DMS79 (cell line): ENCODE data around the gene GCNT2.
"Not testable (repeated sequence)": the region's sequence is repeated elsewhere in the genome, so short reads cannot be mapped to it uniquely, and the experiment has no call there.

Experiments
- DNase-seq: peaks from one replicate; lab custom pipeline; 2025; lab: John Stamatoyannopoulos, UW

GCNT2 gene

DNA sequence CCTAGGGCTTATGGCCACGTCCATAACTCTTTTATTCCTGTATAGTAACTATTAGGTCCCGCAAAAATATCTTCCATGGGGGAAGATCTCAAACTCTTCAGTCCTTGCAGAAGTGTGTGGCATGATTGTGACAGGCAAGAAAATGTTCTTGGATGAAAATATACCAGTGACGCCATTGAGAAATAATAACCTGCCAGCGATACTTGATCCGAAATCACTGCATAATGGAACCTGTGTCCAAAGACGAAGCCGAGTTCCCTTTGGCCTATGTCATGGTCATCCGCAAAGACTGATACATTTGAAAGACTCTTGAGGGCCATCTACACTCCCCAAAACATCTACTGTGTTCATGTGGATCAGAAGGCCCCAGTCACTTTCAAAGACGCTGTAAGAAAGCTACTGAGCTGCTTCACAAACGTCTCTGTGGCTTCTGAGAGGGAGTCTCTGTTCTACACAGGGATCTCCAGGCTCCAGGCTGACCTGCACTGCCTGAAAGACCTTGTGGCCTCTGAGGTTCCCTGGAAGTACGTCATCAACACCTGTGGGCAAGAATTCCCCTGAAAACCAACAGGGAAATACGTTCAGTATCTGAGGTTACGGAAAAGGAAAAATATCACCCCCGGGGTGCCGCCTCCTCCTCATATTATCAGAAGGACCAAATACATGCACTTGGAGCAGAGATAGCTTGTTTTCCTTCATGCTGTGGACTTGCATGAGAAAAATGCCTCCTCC lies 6.9 kb upstream of the GCNT2 start:
- DNase-seq = no peak

GRCh38 chr6:10516953-10517352 lies 4.2 kb upstream of the GCNT2 start:
- DNase-seq = no peak

- DNase-seq = no peak
Observed at GRCh38 chr6:10518557-10519407, 2.4 kb upstream of the GCNT2 start.

- not testable (repeated sequence) for DNase-seq
Observed at GRCh38 chr6:10519408-10519697, 1.8 kb upstream of the GCNT2 start.

- no peak for DNase-seq
Observed at GRCh38 chr6:10520468-10520867, 683 bp upstream of the GCNT2 start.

- DNase-seq = no peak
Observed at GRCh38 chr6:10522929-10523573, 1.9 kb downstream of the GCNT2 start.

DNA sequence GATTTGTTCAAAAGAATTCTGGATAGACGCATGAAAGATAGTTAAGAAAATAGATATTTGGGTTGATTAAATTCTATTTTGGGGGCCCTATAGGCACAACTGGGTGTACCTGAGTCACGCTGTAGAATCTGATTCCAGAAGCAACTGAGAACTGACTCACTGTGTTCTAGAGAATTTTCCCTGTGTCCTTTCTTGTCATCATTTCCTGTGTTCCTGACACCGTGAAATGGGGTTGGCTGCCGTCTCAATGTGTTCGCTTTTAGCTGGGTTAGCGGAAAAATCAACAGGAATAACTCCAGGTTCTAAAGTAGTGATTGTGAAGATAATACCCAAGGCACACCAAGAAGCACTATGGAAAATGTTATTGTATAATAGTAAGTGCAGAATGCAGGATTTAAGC lies 5.0 kb downstream of the GCNT2 start:
- no peak for DNase-seq

DNA sequence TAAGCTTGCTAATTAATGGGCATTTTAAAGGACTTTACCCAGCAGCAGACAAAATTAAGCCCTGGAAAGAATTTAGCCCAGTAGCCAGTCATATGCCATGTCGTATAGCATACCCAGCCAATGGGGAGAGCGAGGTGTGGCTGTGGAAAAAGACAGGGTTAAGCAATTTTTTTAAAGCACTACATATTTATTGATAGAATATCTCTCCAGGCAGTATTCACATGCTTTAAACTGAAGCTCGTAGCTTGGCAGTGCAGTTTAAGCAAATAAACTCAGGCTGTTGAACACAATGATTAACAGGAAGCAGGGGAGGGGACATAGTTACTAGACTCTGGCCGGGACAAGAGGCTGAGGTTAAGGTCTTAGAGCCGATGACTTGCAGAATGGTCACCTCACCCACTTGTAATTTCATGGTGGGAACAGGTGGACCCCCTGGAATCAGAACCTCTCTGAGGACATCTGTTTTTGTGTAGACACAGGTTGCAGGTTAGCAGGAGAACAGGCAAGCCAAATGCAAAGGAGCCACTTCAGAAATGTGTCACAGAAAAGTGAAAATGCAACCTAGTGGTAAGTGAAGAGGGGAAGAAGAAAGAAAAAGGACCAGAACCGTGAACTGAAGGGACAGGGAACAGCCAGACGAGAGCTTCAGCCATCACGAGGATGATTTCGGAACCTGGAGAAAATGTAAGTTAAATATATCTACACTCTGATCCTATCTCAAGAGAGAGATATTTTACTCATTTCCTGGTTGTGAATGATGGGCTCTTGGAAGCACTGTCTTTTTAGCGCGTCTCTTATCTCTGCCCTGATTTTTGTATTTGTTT lies 7.2 kb downstream of the GCNT2 start:
- no peak for DNase-seq

DNA sequence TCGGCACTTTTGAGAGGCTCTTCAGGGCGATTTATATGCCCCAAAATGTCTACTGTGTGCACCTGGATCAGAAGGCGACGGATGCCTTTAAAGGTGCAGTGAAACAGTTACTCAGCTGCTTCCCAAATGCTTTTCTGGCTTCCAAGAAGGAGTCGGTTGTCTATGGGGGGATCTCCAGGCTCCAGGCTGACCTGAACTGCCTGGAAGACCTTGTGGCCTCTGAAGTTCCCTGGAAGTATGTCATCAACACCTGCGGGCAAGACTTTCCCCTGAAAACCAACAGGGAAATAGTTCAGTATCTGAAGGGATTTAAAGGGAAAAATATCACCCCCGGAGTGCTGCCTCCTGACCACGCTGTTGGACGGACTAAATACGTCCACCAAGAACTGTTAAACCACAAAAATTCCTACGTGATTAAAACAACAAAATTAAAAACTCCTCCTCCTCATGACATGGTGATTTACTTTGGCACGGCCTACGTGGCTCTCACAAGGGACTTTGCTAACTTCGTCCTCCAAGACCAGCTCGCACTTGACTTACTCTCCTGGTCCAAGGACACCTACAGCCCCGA lies 8.2 kb downstream of the GCNT2 start:
- no peak for DNase-seq

GRCh38 chr6:10529828-10530374 lies 8.8 kb downstream of the GCNT2 start:
- DNase-seq = not testable (repeated sequence)

- DNase-seq = no peak
Observed at GRCh38 chr6:10531503-10531902, 10.4 kb downstream of the GCNT2 start.

GRCh38 chr6:10531942-10532341 lies 10.8 kb downstream of the GCNT2 start:
- no peak for DNase-seq

GRCh38 chr6:10532392-10532791 lies 11.2 kb downstream of the GCNT2 start:
- DNase-seq = no peak

DNA sequence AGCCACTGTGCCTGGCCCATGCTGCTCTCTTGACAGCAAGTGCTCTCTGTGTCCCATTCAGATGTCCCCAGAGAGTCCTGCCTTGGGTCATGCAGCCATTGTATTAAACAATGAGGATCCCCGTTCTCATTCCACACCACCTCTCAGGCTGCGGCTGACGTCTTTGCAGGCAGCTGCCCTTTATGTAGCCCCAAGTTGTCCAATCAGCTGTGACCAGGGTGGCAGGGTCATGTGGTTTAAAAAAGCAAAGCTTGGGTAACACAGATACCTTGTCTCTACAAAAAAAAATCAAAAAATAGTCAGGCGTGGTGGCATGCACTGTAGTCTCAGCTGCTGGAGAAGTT lies 13.2 kb downstream of the GCNT2 start:
- no peak for DNase-seq

DNA sequence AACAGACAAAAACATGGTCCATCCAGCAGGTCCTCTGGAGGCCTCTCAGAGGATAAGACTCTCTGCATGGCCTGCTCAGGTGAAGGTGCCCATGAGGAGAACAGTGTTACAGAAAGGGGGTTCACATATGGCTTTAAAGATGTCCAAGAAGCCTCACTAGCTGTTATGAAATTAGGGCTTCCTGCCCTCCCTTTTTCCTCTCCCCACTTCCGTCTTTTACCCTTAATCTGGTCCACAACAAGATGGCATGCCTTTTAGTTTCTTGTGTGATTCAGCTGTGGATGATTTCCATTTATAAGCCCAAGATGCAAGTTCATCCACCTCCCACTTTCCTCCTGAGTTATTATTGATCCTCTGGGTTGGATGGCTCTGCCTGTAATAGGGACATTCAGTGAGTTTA lies 14.0 kb downstream of the GCNT2 start:
- DNase-seq = no peak

DNA sequence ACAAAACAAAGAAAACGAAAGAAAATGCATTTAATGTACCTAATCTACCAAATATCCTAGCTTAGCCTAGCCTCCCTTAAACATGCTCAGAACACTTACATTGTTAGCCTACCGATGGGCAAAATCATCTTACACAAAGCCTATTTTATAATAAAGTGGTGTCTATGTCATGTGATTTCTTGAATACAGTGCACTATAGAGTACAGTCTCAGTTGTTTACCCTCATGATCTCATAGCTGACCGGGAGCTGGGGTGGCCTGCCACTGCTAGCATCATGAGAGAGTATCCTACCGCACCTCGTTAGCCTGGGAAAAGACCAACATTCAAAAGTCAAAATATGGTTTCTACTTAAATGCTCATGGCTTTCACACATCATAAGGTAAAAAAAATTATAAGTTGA lies 16.6 kb downstream of the GCNT2 start:
- no peak for DNase-seq

- no peak for DNase-seq
Observed at GRCh38 chr6:10540073-10540746, 19.1 kb downstream of the GCNT2 start.

- no peak for DNase-seq
Observed at GRCh38 chr6:10541591-10541990, 20.4 kb downstream of the GCNT2 start.

- no peak for DNase-seq
Observed at GRCh38 chr6:10542213-10542612, 21.1 kb downstream of the GCNT2 start.

GRCh38 chr6:10543488-10543887 lies 22.3 kb downstream of the GCNT2 start:
- no peak for DNase-seq

GRCh38 chr6:10545482-10545881 lies 24.3 kb downstream of the GCNT2 start:
- no peak for DNase-seq
